Measurements from ENCODE around the gene STING1. TPM values are rescaled to one million over a fixed set of nuclear protein-coding genes. Genes with fewer than 3 reads are reported as not detected.
"Not testable (repeated sequence)": the region's sequence is repeated elsewhere in the genome, so short reads cannot be mapped to it uniquely, and the experiment has no call there.

The STING1 gene
- total RNA-seq, 1 donor from 2014 or later: 0.07 TPM

DNA sequence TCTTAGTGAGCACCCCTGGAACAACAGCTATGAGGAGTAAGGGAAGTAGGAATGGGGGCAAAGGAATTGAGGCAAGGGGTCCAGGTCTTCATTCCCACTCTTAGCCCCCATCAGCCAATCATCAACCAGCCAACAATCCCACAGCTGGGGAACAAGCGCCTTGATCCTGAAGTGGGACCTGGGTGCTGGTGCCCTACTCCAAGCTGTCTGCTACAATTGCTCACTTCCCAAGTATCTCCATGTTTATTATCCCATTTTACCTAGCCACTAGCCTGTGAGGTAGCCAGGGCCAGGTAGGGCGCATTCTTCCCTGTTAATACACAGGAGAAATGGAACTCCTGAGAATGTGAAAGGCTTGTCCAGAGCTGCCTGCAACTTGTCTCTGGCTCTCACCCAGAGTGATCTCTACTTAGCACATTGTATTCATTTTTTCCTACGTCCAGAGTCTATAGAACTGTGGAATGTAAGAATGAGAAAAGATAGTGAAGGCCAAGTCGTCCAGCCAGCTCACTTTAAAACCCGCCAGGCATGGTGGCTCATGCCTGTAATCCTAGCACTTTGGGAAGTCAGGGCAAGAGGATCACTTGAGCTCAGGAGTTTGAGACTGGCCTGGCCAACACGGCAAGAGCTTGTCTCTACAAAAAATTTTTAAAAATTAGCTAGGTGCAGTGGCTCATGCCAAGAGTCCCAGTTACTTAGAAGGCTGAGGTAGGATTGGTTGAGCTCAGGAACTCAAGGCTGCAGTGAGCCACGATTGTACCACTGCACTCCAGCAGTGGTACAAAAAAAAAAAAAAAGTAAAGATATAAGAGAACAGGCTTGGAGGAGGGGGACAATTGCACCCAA is 37.0 kb downstream of the STING1 start:
- no peaks in the 10 kb centered on the region for H3K79me2 ChIP-seq (ENCODE audit: low read depth)
- no peaks in the 10 kb centered on the region for H3K36me3 ChIP-seq
- Mint-ChIP-seq H3K9me3 (no peaks in the 10 kb centered on the region), H3K27me3 (ENCODE audit: insufficient read depth, low read depth) (peaks cover 12% of the 10 kb centered on the region), H3K4me3 (no peak overlapping the region), H3K4me1 (peaks cover 4% of the 10 kb centered on the region), H3K36me3 (no peaks in the 10 kb centered on the region), H3K27ac (no peak overlapping the region)
- no peak overlapping the region for H3K27ac ChIP-seq
- no peaks in the 10 kb centered on the region for H4K20me1 ChIP-seq (ENCODE audit: low read depth)
- H3K4me2 ChIP-seq: no peak overlapping the region
- no peak for TF ChIP-seq EZH2phosphoT487 (IDR thresholded peaks at IDR 0.05)
- TF ChIP-seq EZH2 (IDR thresholded peaks at IDR 0.05): no peak
- TF ChIP-seq, protein P1, sequence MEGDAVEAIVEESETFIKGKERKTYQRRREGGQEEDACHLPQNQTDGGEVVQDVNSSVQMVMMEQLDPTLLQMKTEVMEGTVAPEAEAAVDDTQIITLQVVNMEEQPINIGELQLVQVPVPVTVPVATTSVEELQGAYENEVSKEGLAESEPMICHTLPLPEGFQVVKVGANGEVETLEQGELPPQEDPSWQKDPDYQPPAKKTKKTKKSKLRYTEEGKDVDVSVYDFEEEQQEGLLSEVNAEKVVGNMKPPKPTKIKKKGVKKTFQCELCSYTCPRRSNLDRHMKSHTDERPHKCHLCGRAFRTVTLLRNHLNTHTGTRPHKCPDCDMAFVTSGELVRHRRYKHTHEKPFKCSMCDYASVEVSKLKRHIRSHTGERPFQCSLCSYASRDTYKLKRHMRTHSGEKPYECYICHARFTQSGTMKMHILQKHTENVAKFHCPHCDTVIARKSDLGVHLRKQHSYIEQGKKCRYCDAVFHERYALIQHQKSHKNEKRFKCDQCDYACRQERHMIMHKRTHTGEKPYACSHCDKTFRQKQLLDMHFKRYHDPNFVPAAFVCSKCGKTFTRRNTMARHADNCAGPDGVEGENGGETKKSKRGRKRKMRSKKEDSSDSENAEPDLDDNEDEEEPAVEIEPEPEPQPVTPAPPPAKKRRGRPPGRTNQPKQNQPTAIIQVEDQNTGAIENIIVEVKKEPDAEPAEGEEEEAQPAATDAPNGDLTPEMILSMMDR (IDR thresholded peaks at IDR 0.05): no peak
- no peak overlapping the region for H3K4me3 ChIP-seq
- no peak overlapping the region for H3K9ac ChIP-seq
- H3K27me3 ChIP-seq: no peaks in the 10 kb centered on the region
- no peaks in the 10 kb centered on the region for H3K4me1 ChIP-seq
- H3K9me3 ChIP-seq (ENCODE audit: low read depth): no peaks in the 10 kb centered on the region
- H2AFZ ChIP-seq (replicated peaks): no peak overlapping the region
- no peaks in the 10 kb centered on the region for H3F3A ChIP-seq (ENCODE audit: low read depth)
- no peak for DNase-seq (ENCODE audit: low spot score)

DNA sequence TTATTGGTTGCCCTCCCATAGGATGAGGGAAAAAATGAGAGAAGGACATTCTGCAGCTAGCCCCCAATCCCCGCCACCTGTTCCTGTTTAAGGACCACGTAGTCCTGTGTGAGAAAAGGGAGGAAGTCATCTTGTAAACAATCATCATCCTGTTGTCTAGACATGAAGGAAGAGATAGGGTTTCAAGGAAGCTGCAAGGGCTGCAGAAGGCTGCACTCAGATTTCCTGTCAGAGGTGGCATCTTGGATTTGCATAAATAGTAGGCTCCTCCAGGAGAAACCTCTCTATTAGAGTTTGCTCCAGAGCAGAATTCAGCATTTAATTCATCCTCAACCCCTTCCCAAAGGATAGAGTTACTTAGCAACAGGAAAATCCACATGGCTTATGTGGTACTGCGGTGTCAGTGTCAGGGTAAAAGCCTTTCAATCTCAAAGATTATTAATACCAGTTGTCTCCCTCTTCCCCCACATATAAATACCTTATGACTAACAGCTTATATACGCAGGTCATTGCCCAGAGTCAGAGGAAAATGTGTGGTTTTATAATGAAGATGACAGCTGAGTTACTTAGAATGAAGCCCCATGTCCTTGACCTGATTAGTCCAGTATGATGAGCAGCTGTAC is 38.6 kb downstream of the STING1 start:
- no peak overlapping the region for H3K4me2 ChIP-seq
- H3K27ac ChIP-seq: no peak overlapping the region
- H2AFZ ChIP-seq (replicated peaks): no peak overlapping the region

DNA sequence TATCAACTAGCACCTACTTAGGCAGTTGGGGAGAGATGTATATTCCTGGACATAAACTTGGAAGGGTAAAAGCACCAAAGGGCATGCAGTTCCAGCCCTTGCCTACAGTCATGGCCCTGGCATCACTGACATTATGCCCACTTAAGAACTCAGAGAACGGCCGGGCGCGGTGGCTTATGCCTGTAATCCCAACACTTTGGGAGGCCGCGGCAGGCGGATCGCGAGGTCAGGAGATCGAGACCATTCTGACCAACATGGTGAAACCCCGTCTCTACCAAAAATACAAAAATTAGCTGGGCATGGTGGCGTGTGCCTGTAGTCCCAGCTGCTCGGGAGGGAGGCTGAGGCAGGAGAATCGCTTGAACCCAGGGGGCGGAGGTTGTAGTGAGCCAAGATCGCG is 42.1 kb downstream of the STING1 start:
- DNase-seq (ENCODE audit: low spot score); H3K79me2 ChIP-seq (ENCODE audit: low read depth); H3K27ac ChIP-seq; H3F3A ChIP-seq (ENCODE audit: low read depth); H3K36me3 Mint-ChIP-seq; H3K9ac ChIP-seq; H3K9me3 Mint-ChIP-seq; H3K4me3 ChIP-seq; H3K27me3 ChIP-seq; H3K4me2 ChIP-seq; H3K9me3 ChIP-seq (ENCODE audit: low read depth); H3K4me3 Mint-ChIP-seq; H4K20me1 ChIP-seq (ENCODE audit: low read depth); H3K27ac Mint-ChIP-seq; H3K27me3 Mint-ChIP-seq (ENCODE audit: insufficient read depth, low read depth); H3K36me3 ChIP-seq; H2AFZ ChIP-seq (replicated peaks): not testable (repeated sequence)
- H3K4me1 Mint-ChIP-seq: peaks cover 28% of the 10 kb centered on the region
- peaks cover 11% of the 10 kb centered on the region for H3K4me1 ChIP-seq

More for the DNA sequence above, 38.6 kb downstream of the STING1 start:
- H3K4me1 ChIP-seq: peaks cover 4% of the 10 kb centered on the region
- H3K9me3 ChIP-seq (ENCODE audit: low read depth): no peaks in the 10 kb centered on the region
- no peaks in the 10 kb centered on the region for H3K79me2 ChIP-seq (ENCODE audit: low read depth)
- peaks cover 4% of the 10 kb centered on the region for H3F3A ChIP-seq (ENCODE audit: low read depth)
- Mint-ChIP-seq H3K27ac (no peak overlapping the region), H3K4me1 (peaks cover 11% of the 10 kb centered on the region), H3K4me3 (no peak overlapping the region), H3K27me3 (ENCODE audit: insufficient read depth, low read depth) (peaks cover 11% of the 10 kb centered on the region), H3K36me3 (no peaks in the 10 kb centered on the region), H3K9me3 (no peaks in the 10 kb centered on the region)
- no peak for DNase-seq (ENCODE audit: low spot score)
- H4K20me1 ChIP-seq (ENCODE audit: low read depth): no peaks in the 10 kb centered on the region
- TF ChIP-seq, protein P1 (IDR thresholded peaks at IDR 0.05): no peak
- TF ChIP-seq EZH2phosphoT487 (IDR thresholded peaks at IDR 0.05) (no peak), EZH2 (IDR thresholded peaks at IDR 0.05) (no peak)
- no peaks in the 10 kb centered on the region for H3K36me3 ChIP-seq
- H3K4me3 ChIP-seq: no peak overlapping the region
- H3K27me3 ChIP-seq: no peaks in the 10 kb centered on the region
- H3K9ac ChIP-seq: no peak overlapping the region
